ENCODE results near the gene BCAS3. TPM values are rescaled to one million over a fixed set of nuclear protein-coding genes. Genes with fewer than 3 reads are reported as not detected.

Gene BCAS3
- total RNA-seq, 1 donor from 2014 or later, result 75.9 TPM

GRCh38 chr17:61286449-61286848 lies 608.8 kb downstream of the BCAS3 start:
- Histone ChIP-seq H3K36me3 (no peaks in the 10 kb centered on the region), H3K27me3 (no peaks in the 10 kb centered on the region), H3K4me1 (peaks cover 0 to 13% of the 10 kb centered on the region in 2 donors), H3K27ac (no peak overlapping the region), H3K9me3 (no peaks in the 10 kb centered on the region), H3K4me3 (no peak overlapping the region)
- DNase-seq (ENCODE audit: low spot score in 2 of 2), result no peak
- intact Hi-C loops (cut with DNase I), result no loop called here
- no peak for TF ChIP-seq CTCF (IDR thresholded peaks at IDR 0.05)

- DNase-seq (ENCODE audit: low spot score in 2 of 2), result no peak
- no peaks in the 10 kb centered on the region for H3K27me3 ChIP-seq
- no peak overlapping the region for H3K4me3 ChIP-seq
- peaks cover 0 to 20% of the 10 kb centered on the region in 2 donors for H3K4me1 ChIP-seq
- intact Hi-C loops (cut with DNase I), result no loop called here
- no peak for TF ChIP-seq CTCF (IDR thresholded peaks at IDR 0.05)
- H3K9me3 ChIP-seq, result no peaks in the 10 kb centered on the region
- H3K27ac ChIP-seq, result no peak overlapping the region
- no peaks in the 10 kb centered on the region for H3K36me3 ChIP-seq
Measured at GRCh38 chr17:61289408-61290385, 612.0 kb downstream of the BCAS3 start.

DNA sequence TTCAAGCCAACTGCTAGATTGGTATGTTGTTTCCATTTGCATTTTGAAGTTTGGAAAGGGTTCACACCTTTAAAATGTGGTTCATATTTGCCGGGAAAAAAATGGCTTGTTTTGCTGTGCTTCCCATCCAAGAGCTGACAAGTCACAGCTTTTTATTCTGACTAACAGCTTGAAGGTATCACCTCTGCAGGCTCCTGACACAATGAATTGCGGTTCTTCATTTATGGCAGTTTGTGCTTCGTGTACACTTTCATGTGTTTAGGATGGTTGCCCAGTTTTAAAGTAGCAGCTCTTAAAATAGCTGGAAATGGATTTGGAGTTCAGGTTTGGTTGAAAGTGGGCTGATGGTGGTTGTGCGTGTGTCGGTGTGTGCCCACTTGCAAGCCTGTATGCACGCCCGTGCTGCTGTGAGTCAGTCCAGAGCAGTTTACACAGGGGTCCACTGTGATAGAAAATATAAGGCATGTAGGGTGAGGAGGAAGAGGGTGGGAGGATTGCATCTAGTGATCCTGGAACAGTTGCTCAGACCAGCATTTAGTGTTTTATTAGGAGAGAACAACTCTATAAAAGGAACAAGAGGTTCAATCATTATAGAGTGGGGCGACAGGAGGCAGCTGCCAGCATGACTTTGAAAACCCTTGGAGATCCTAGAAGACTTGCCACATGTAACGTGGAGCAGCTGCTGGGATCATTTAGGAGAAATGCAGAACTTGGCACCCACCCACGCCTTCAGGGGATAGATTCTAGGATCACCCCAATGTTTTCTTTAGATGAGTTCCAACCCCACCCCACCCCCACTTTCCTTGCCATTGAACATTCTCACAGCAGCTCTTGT lies 614.0 kb downstream of the BCAS3 start:
- no peak for DNase-seq (ENCODE audit: low spot score in 2 of 2)
- H3K4me1 ChIP-seq, result peaks cover 0 to 20% of the 10 kb centered on the region in 2 donors
- H3K9me3 ChIP-seq, result no peaks in the 10 kb centered on the region
- no peaks in the 10 kb centered on the region for H3K27me3 ChIP-seq
- intact Hi-C loops (cut with DNase I), result no loop called here
- TF ChIP-seq CTCF (IDR thresholded peaks at IDR 0.05), result no peak
- no peak overlapping the region for H3K27ac ChIP-seq
- no peak overlapping the region for H3K4me3 ChIP-seq
- no peaks in the 10 kb centered on the region for H3K36me3 ChIP-seq

- Histone ChIP-seq H3K36me3 (no peaks in the 10 kb centered on the region), H3K27ac (no peak overlapping the region)
- intact Hi-C loops (cut with DNase I), result no loop called here
Measured at GRCh38 chr17:61294286-61294685, 616.6 kb downstream of the BCAS3 start.

More at GRCh38 chr17:61294286-61294685, 616.6 kb downstream of the BCAS3 start:
- DNase-seq (ENCODE audit: low spot score in 2 of 2), result no peak
- no peaks in the 10 kb centered on the region for H3K9me3 ChIP-seq
- no peak overlapping the region for H3K4me3 ChIP-seq
- TF ChIP-seq CTCF (IDR thresholded peaks at IDR 0.05), result no peak
- H3K4me1 ChIP-seq, result peaks cover 0 to 17% of the 10 kb centered on the region in 2 donors
- H3K27me3 ChIP-seq, result no peaks in the 10 kb centered on the region
